Measurements from ENCODE around the gene PNKD. TPM values are rescaled to one million over a fixed set of nuclear protein-coding genes. Genes with fewer than 3 reads are reported as not detected.
A peak's percentile ranks its signal among the peaks of the same experiment; 100 is the strongest.

PNKD gene
- total RNA-seq, 1 donor from 2014 or later: 20.0 TPM

GRCh38 chr2:218340656-218341055, 70.3 kb downstream of the PNKD start:
- DNase-seq (ENCODE audit: low read depth in 2 of 2): no peak

DNA sequence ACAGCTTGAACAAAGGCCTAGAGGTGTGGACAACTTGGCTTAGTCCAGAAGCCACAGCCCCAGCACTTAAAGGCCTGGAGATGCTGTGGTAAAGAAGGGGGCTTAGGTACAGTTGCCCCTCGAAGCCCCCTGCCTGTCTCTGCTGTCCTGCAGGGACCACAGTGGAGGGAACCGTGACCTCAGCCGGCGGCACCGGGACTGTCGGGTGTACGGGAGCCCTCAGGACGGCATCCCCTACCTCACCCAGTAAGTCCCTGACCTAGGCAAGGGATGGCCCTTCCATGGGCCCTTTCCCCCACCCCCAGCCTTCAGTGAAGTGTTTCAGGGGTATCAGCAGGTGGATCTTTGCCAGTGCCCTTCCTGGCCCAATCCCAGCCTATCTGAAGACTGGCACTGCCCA, 71.1 kb downstream of the PNKD start:
- DNase-seq (ENCODE audit: low read depth in 2 of 2): no peak

GRCh38 chr2:218342837-218343236, 72.5 kb downstream of the PNKD start:
- DNase-seq (ENCODE audit: low read depth in 2 of 2): no peak

DNA sequence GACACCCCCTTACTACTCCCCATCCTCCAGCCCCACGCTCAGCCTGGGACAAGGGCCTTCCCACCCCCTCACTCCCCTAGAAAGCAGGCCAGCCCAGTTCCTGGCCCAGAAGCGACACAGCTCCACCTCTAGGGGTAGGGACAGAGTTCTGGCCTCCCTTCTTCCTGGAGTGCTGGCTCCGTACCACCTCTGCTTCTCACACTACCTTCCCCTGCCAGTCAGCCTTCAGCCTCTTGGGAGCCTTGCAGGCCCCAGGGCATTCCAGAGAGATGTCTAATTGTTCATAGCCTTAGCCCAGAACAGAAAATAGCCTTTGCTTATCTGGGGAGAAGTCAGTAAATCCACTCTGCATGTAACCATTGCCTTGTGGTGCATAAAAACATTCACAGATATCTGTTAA, 73.3 kb downstream of the PNKD start:
- DNase-seq (ENCODE audit: low read depth in 2 of 2): no peak

DNA sequence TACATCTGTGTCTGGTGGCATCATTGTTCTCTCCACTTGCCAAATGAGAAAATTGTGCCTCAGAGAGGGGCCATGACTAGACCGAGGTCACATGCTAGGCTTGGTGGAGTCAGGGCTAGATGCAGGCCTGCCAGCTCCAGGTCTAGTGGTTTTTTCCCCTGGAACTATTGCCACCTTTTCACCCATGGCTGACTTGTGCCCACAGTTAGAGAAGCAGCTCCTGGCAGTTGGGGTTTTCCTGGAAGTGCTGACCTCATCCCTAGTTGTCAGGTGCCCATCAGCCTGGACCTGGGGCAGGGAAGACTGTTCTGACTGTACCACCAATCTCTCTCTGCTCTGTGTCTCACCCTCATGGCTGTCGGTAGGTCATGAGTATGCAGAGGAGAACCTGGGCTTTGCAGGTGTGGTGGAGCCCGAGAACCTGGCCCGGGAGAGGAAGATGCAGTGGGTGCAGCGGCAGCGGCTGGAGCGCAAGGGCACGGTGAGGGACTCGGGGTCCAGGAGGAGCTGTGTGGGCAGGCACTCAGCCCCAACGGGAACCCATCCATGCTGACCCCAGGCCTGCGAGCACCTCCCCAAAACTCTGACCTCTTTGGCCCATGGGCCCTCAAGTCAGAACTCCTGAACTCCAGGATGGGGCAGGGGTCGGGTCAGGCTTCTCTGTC, 73.9 kb downstream of the PNKD start:
- DNase-seq (ENCODE audit: low read depth in 2 of 2): no peak

- no peak for DNase-seq (ENCODE audit: low read depth in 2 of 2)
These were observed 74.6 kb downstream of the PNKD start for GRCh38 chr2:218344755-218345417.

GRCh38 chr2:218345491-218346236, 75.3 kb downstream of the PNKD start:
- DNase-seq (ENCODE audit: low read depth in 2 of 2): no peak

GRCh38 chr2:218347172-218347571, 76.9 kb downstream of the PNKD start:
- no peak for DNase-seq (ENCODE audit: low read depth in 2 of 2)

GRCh38 chr2:218354045-218354444, 83.7 kb downstream of the PNKD start:
- no peak for DNase-seq (ENCODE audit: low read depth in 2 of 2)

- no peak for DNase-seq (ENCODE audit: low read depth in 2 of 2)
These were observed 84.6 kb downstream of the PNKD start for GRCh38 chr2:218354850-218355443.

DNA sequence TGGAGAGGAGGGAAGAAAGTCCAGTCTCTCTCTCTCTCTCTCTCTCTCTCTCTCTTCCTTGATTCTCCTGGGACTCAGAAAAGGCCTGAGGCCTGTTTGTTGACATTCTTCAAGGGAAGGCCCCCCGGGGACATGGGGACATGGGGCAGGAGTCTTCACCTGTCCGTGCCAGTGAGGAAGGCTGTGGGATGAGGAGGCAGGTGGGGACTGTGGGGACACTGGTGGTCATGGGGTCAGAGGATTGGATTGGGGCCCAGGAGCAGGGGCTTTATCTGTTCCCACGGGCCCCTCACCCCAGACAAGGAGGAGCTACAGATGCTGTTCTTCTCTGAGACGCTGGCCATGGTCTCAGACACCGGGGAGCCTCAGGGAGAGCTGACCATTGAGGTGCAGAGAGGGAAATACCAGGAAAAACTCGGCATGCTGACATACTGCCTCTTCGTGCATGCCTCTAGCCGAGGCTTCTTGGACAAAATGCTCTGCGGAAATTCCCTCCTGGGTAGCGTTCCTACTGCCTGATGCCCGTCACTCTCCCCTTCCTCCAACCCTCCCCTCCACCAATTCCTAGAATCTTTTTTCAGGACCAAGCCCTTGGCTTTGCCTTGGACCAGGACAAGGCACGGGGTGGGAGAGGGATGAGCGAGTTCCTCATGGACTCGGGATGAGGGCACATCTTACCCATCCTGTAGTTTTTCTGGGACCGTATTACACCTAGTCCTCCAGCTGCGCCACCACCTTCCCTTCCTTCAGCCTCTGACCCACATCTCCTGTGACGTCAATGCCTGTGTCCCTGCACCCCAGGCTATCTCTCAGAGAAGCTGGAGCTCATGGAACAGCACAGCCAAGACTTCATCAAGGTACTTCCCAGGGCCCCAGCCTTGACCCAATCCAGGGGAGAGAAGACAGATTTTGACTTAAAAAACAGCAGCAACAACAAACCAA, 87.2 kb downstream of the PNKD start:
- DNase-seq (ENCODE audit: low read depth in 2 of 2): no peak

GRCh38 chr2:218360453-218360852, 90.1 kb downstream of the PNKD start:
- DNase-seq (ENCODE audit: low read depth in 2 of 2): no peak

GRCh38 chr2:218362606-218363005, 92.3 kb downstream of the PNKD start:
- DNase-seq (ENCODE audit: low read depth in 2 of 2): no peak

DNA sequence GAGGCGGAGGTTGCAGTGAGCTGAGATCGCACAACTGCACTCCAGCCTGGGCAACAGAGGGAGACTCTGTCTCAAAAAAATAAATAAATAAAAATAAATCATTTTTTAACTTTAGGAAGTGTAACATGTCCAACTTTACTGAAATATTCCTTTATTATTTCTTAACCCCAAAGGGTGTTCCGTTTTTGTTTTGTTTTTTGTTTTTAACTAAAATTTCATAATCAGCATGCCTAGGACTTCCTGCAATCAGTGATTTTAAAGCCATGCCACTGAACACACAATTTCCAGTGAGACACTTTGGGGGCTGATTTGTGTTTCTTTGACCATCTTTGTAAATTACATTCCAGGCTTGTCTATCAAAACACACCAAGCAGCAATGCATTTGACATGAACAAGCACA, 93.4 kb downstream of the PNKD start:
- DNase-seq (ENCODE audit: low read depth in 2 of 2): no peak

DNA sequence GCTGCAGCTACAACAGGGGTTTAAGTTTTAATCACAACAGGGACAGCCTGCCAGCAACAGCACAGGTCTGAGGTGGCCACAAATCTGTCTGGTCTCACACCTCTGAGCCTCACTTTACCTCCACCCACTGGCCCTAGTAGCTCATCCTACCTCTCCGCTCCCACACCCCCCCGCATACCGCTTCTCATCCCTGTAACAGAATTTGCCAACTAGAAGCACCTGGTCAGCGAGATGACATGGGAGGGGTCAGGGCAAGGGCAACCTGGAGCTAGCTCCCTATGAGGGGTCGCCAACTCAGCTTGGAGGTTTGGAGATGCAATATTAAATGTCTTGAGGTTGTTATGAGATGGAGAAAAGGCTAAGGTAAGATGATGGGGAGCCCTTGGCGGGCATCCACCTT, 93.9 kb downstream of the PNKD start:
- DNase-seq (ENCODE audit: low read depth in 2 of 2): no peak

DNA sequence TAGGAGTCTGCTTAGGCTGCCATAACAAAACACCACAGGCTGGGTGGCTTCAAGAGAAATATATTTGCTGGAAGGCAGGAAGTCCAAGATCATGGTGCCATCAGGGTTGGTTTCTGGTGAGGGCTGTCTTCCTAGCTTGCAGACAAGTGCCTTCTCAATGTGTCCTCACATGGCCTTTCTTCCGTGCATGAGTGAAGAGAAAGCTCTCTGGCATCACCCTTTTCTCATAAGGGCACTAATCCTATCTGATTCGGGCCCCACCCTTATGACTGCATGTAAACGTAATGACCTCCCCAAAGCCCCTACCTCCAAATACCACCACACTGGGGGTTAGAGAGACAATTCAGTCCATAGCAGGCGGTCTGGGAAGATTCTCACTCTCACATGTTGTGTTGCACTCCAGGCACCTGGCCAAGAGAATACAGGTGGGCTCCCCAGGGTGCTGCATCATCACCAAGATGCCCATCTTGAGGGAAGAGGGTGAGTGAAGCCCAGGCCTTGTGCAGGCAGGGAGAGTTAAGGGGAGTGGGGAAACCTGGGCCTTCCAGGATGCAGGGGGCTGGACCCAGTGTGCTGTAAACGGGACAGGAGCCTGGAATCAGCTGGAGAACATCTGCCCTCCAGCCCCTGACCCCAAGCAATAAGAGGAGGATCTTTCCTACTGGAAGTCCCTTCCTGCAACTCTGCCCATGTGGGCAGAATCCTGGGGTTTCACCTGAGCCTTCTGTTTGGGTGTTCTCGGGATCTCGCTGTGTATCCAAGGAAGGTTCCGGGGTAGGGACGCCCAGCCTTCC, 96.5 kb downstream of the PNKD start:
- no peak for DNase-seq (ENCODE audit: low read depth in 2 of 2)

- peak; percentile 47 to 51 for DNase-seq (ENCODE audit: low read depth in 2 of 2)
These were observed 97.3 kb downstream of the PNKD start for GRCh38 chr2:218367415-218368149.

DNA sequence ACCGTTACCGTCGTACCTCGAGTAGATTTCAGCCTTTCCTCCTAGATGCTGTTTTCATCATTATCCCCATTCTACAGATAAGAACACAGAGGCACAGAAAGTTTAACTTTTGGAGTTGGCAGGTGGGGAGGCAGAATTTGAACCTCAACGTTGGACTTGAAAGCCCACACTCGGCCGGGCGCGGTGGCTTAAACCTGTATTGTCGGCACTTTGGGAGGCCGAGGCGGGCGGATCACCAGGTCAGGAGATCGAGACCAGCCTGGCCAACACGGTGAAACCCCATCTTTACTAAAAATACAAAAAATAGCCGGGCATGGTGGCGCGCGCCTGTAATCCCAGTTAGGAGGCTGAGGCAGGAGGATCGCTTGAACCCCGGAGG, 97.8 kb downstream of the PNKD start:
- DNase-seq (ENCODE audit: low read depth in 2 of 2): no peak

DNA sequence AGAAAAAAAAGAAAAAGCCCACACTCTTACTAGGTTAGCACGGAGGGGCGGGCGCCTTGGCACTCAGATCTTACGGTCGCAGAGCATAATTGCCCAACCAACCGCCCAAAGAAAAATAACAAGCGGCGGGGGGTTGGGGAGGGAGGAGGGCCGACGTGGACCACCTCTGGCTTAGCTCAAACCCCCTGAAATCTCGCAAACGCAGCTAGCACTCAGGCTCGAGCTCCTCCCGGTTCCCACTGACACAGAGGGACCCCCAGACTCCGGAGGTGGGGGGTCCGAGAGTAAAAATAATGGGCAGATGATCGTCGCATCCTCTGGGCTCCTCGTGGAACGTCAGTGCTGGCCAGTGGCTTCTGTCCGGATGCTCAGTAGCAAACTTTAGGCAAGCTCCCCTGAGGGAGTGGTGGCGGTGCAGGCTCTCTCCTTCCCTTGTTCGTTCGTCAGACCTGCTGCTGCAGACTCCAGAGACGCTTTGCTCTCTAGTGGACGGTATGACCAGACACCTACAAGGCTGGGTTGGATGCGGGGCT, 98.4 kb downstream of the PNKD start:
- DNase-seq (ENCODE audit: low read depth in 2 of 2): no peak

- no peak for DNase-seq (ENCODE audit: low read depth in 2 of 2)
These were observed 99.0 kb downstream of the PNKD start for GRCh38 chr2:218369330-218369729.
